Measurements from ENCODE around the gene FOSL1.

- TF ChIP-seq POLR2A (IDR thresholded peaks at IDR 0.05) = no peak
- TF ChIP-seq CTCF (IDR thresholded peaks at IDR 0.05 in 8 of 11, conservative IDR thresholded peaks at IDR 0.05 in 3 of 11) = no peak
Measured at GRCh38 chr11:65934014-65934413, 33.8 kb upstream of the FOSL1 start.

Measured in spleen (tissue), 7 donors.